Gastroesophageal sphincter (tissue), 3 donors: ENCODE results near the gene ZFR.

ENCODE experiments used
- EP300 ChIP-seq: sonication (generic); formaldehyde crosslinking; IDR thresholded peaks from one replicate; pipeline ENCODE4 v1.6.1; 2017; ENCODE audit warnings: antibody characterized with exemption, mild to moderate bottlenecking
- POLR2A ChIP-seq, 2 donors: fragments of 450-650 bp; IDR thresholded peaks; one replicate each; pipeline ENCODE4 v1.6.1; 2017; ENCODE audit warnings: antibody characterized with exemption in 2 of 2, mild to moderate bottlenecking in 2 of 2, moderate library complexity in 1 of 2
- POLR2AphosphoS5 ChIP-seq: sonication (generic); formaldehyde crosslinking; IDR thresholded peaks from one replicate; pipeline ENCODE4 v1.6.1; 2017; ENCODE audit warnings: antibody characterized with exemption
- TF ChIP-seq, protein P1 (sequence below), 4 experiments: fragments of 200-600 bp in 2 of 4; fragments of 450-650 bp in 2 of 4; sonication (generic) in 1 of 4; IDR thresholded peaks; one replicate each; pipeline ENCODE4 v1.5.1; 2017 to 2019; ENCODE audit warnings: antibody characterized with exemption in 4 of 4, mild to moderate bottlenecking in 2 of 4, moderate library complexity in 2 of 4

- TF ChIP-seq, protein P1, sequence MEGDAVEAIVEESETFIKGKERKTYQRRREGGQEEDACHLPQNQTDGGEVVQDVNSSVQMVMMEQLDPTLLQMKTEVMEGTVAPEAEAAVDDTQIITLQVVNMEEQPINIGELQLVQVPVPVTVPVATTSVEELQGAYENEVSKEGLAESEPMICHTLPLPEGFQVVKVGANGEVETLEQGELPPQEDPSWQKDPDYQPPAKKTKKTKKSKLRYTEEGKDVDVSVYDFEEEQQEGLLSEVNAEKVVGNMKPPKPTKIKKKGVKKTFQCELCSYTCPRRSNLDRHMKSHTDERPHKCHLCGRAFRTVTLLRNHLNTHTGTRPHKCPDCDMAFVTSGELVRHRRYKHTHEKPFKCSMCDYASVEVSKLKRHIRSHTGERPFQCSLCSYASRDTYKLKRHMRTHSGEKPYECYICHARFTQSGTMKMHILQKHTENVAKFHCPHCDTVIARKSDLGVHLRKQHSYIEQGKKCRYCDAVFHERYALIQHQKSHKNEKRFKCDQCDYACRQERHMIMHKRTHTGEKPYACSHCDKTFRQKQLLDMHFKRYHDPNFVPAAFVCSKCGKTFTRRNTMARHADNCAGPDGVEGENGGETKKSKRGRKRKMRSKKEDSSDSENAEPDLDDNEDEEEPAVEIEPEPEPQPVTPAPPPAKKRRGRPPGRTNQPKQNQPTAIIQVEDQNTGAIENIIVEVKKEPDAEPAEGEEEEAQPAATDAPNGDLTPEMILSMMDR (IDR thresholded peaks at IDR 0.05) = no peak
- no peak for TF ChIP-seq EP300
- no peak for TF ChIP-seq POLR2A (IDR thresholded peaks at IDR 0.05)
- TF ChIP-seq POLR2AphosphoS5 = no peak
Observed at GRCh38 chr5:32320576-32320975, 124.0 kb downstream of the ZFR start.
